Vagina (tissue), 2 donors: ENCODE measurements around the gene TMEM255B. TPM values are rescaled to one million over a fixed set of nuclear protein-coding genes. Genes with fewer than 3 reads are reported as not detected.

Experiments
- DNase-seq, 2 donors: peaks; one replicate each; pipeline ENCODE4 v3.0.0-alpha.2; 2017; ENCODE audit errors: extremely low spot score in 2 of 2
- H3K27ac ChIP-seq: fragments of 200-600 bp; sonication (generic); one replicate; pipeline ENCODE4 v1.5.1; 2019
- H3K27me3 ChIP-seq: fragments of 200-600 bp; sonication (generic); one replicate; pipeline ENCODE4 v1.5.1; 2019
- H3K36me3 ChIP-seq, 2 donors: fragments of 200-600 bp; sonication (generic); one replicate each; pipeline ENCODE4 v1.5.1; 2017 to 2019
- H3K4me1 ChIP-seq: fragments of 200-600 bp; sonication (generic); one replicate; pipeline ENCODE4 v1.5.1; 2019
- H3K4me3 ChIP-seq, 2 donors: fragments of 200-600 bp; sonication (generic); 1 replicate in 1 of 2; 2 replicates in 1 of 2; pipeline ENCODE4 v1.5.1; 2016 to 2019
- H3K9me3 ChIP-seq: fragments of 200-600 bp; sonication (generic); one replicate; pipeline ENCODE4 v1.5.1; 2019
- POLR2A ChIP-seq, 2 donors: fragments of 450-650 bp; IDR thresholded peaks; one replicate each; pipeline ENCODE4 v1.6.1; 2017; ENCODE audit warnings: antibody characterized with exemption in 2 of 2, mild to moderate bottlenecking in 2 of 2, moderate library complexity in 2 of 2
- POLR2AphosphoS5 ChIP-seq, 2 donors: sonication (generic); formaldehyde crosslinking; IDR thresholded peaks; one replicate each; pipeline ENCODE4 v1.9.0; 2017; ENCODE audit warnings: antibody characterized with exemption in 2 of 2, mild to moderate bottlenecking in 2 of 2, low read depth in 1 of 2; ENCODE audit not compliant: insufficient read depth in 1 of 2
- intact Hi-C: fragments of 100-400 bp; cut with DNase I; formaldehyde crosslinking; loops from one replicate; pipeline ENCODE4 v1.15.1; 2023
- total RNA-seq: library from RNA; depleted of rRNA; stranded (reverse); fragments of >200 nt; gene quantifications from one replicate; pipeline ENCODE4 v1.2.3, GENCODE V29; 2016
- TF ChIP-seq, protein P1 (sequence below), 3 experiments: fragments of 450-650 bp in 2 of 3; fragments of 200-600 bp in 1 of 3; sonication (generic) in 1 of 3; IDR thresholded peaks; one replicate each; pipeline ENCODE4 v1.5.1; 2017 to 2019; ENCODE audit warnings: antibody characterized with exemption in 3 of 3, mild to moderate bottlenecking in 2 of 3, moderate library complexity in 2 of 3

TMEM255B gene
- total RNA-seq, 1 donor from 2014 or later = 6.4 TPM

GRCh38 chr13:113770441-113770840 lies 11.4 kb downstream of the TMEM255B start:
- no peaks in the 10 kb centered on the region for H3K9me3 ChIP-seq
- DNase-seq = no peak
- H3K27me3 ChIP-seq = no peaks in the 10 kb centered on the region
- intact Hi-C loops = no loop called here
- TF ChIP-seq POLR2A (IDR thresholded peaks at IDR 0.05) (no peak), POLR2AphosphoS5 (IDR thresholded peaks at IDR 0.05; ENCODE audit: insufficient read depth in 1 of 2, low read depth in 1 of 2) (no peak)
- TF ChIP-seq, protein P1, sequence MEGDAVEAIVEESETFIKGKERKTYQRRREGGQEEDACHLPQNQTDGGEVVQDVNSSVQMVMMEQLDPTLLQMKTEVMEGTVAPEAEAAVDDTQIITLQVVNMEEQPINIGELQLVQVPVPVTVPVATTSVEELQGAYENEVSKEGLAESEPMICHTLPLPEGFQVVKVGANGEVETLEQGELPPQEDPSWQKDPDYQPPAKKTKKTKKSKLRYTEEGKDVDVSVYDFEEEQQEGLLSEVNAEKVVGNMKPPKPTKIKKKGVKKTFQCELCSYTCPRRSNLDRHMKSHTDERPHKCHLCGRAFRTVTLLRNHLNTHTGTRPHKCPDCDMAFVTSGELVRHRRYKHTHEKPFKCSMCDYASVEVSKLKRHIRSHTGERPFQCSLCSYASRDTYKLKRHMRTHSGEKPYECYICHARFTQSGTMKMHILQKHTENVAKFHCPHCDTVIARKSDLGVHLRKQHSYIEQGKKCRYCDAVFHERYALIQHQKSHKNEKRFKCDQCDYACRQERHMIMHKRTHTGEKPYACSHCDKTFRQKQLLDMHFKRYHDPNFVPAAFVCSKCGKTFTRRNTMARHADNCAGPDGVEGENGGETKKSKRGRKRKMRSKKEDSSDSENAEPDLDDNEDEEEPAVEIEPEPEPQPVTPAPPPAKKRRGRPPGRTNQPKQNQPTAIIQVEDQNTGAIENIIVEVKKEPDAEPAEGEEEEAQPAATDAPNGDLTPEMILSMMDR (IDR thresholded peaks at IDR 0.05) = no peak
- no peak overlapping the region for H3K4me3 ChIP-seq
- H3K36me3 ChIP-seq = peaks cover 0 to 7% of the 10 kb centered on the region in 2 donors
- no peaks in the 10 kb centered on the region for H3K4me1 ChIP-seq
- no peak overlapping the region for H3K27ac ChIP-seq

GRCh38 chr13:113770937-113771336 lies 11.9 kb downstream of the TMEM255B start:
- DNase-seq = no peak
- no peak for TF ChIP-seq POLR2AphosphoS5 (IDR thresholded peaks at IDR 0.05; ENCODE audit: insufficient read depth in 1 of 2, low read depth in 1 of 2)
- no peak for TF ChIP-seq POLR2A (IDR thresholded peaks at IDR 0.05)
- TF ChIP-seq, protein P1 (IDR thresholded peaks at IDR 0.05) = no peak
- Histone ChIP-seq H3K4me3 (no peak overlapping the region), H3K4me1 (no peaks in the 10 kb centered on the region), H3K9me3 (no peaks in the 10 kb centered on the region), H3K27ac (no peak overlapping the region), H3K27me3 (no peaks in the 10 kb centered on the region), H3K36me3 (peaks cover 0 to 7% of the 10 kb centered on the region in 2 donors)
- intact Hi-C loops = no loop called here

- DNase-seq = no peak
- H3K27me3 ChIP-seq = no peaks in the 10 kb centered on the region
- H3K27ac ChIP-seq = no peak overlapping the region
- H3K4me3 ChIP-seq = no peak overlapping the region
- no peaks in the 10 kb centered on the region for H3K4me1 ChIP-seq
- H3K36me3 ChIP-seq = peaks cover 0 to 7% of the 10 kb centered on the region in 2 donors
- no peaks in the 10 kb centered on the region for H3K9me3 ChIP-seq
- intact Hi-C loops = no loop called here
- TF ChIP-seq POLR2AphosphoS5 (IDR thresholded peaks at IDR 0.05; ENCODE audit: insufficient read depth in 1 of 2, low read depth in 1 of 2) = no peak
- no peak for TF ChIP-seq POLR2A (IDR thresholded peaks at IDR 0.05)
- TF ChIP-seq, protein P1 (IDR thresholded peaks at IDR 0.05) = no peak
Measured at GRCh38 chr13:113771709-113772331, 12.8 kb downstream of the TMEM255B start.

GRCh38 chr13:113774177-113775107 lies 15.4 kb downstream of the TMEM255B start:
- Histone ChIP-seq H3K4me1 (no peaks in the 10 kb centered on the region), H3K36me3 (no peaks in the 10 kb centered on the region), H3K9me3 (no peaks in the 10 kb centered on the region), H3K27me3 (no peaks in the 10 kb centered on the region), H3K4me3 (no peak overlapping the region), H3K27ac (no peak overlapping the region)
- TF ChIP-seq POLR2AphosphoS5 (IDR thresholded peaks at IDR 0.05; ENCODE audit: insufficient read depth in 1 of 2, low read depth in 1 of 2) = no peak
- TF ChIP-seq, protein P1 (IDR thresholded peaks at IDR 0.05) = no peak
- TF ChIP-seq POLR2A (IDR thresholded peaks at IDR 0.05) = no peak
- intact Hi-C loops = no loop called here
- DNase-seq = no peak
